GM12878 (cell line): ENCODE data around the gene ARHGAP22. TPM values are rescaled to one million over a fixed set of nuclear protein-coding genes. Genes with fewer than 3 reads are reported as not detected.

ENCODE experiments used
- ATAC-seq: fragments of 200-7000 bp; cut with Tn5 transposase; 3 replicates; pipeline ENCODE4 v1.9.1; 2020; ENCODE audit warnings: mild to moderate bottlenecking, moderate library complexity
- BruUV-seq: library from RNA; stranded (reverse); fragments of 400-500 nt; replicated peaks from 2 replicates; lab custom pipeline; 2021; lab: Mats Ljungman, UMichigan
- CTCF ChIA-PET: fragments of 300-600 bp; sonication (Branson Sonifier 250); formaldehyde crosslinking; extraction: SDS; loops from one replicate; lab custom pipeline; 2021; ENCODE audit warnings: inconsistent platforms; lab: Yijun Ruan, JAX
- POLR2A ChIA-PET: fragments of 350-600 bp; formaldehyde crosslinking; extraction: SDS; loops from one replicate; lab custom pipeline; 2021; ENCODE audit warnings: inconsistent platforms; lab: Charles Lee
- RAD21 ChIA-PET: fragments of 300-600 bp; sonication (Branson Sonifier 250); formaldehyde crosslinking; loops from one replicate; lab custom pipeline; 2023; ENCODE audit warnings: antibody characterized with exemption; ENCODE audit not compliant: unreplicated experiment; lab: Charles Lee
- SMC1A ChIA-PET: fragments of 300-600 bp; sonication (Branson Sonifier 250); formaldehyde crosslinking; loops from one replicate; lab custom pipeline; 2023; ENCODE audit not compliant: unreplicated experiment, uncharacterized antibody; lab: Charles Lee
- DNase-seq: peaks from one replicate; pipeline ENCODE4 v3.0.0-alpha.2; 2011; ENCODE audit warnings: low read depth, low spot score
- FAIRE-seq: peaks from 3 replicates; lab custom pipeline; 2011; peaks lifted over from hg19 to GRCh38; lab: Jason Lieb, UNC
- H2AFZ ChIP-seq: 2 replicates; pipeline ENCODE4 v1.6.0; 2011; ENCODE audit warnings: low read depth, low read length, control low read depth; ENCODE audit not compliant: control insufficient read depth
- H3K27ac ChIP-seq: 2 replicates; pipeline ENCODE4 v1.5.1; 2011; ENCODE audit warnings: control low read depth; ENCODE audit not compliant: control insufficient read depth, insufficient read depth
- H3K27me3 ChIP-seq, 2 experiments: replicated peaks in 1 of 2; 2 replicates each; pipeline versions ENCODE4 v1.6.0 to v1.6.1; 2011; ENCODE audit warnings: low read length in 1 of 2; ENCODE audit not compliant: control insufficient read depth in 2 of 2, insufficient read depth in 2 of 2
- H3K36me3 ChIP-seq, 2 experiments: 2 replicates each; pipeline ENCODE4 v1.5.1; 2011; ENCODE audit warnings: low read length in 1 of 2; ENCODE audit not compliant: control insufficient read depth in 2 of 2, insufficient read depth in 2 of 2
- H3K4me1 ChIP-seq: 2 replicates; pipeline ENCODE4 v1.6.1; 2011; ENCODE audit warnings: mild to moderate bottlenecking, low read length, moderate library complexity, mixed read lengths; ENCODE audit not compliant: control insufficient read depth, insufficient read depth
- H3K4me2 ChIP-seq: 2 replicates; pipeline ENCODE4 v1.6.0; 2011; ENCODE audit warnings: control low read depth; ENCODE audit not compliant: control insufficient read depth, insufficient read depth
- H3K4me3 ChIP-seq: fragments of 200-600 bp; sonication (generic); 2 replicates; pipeline ENCODE4 v1.5.1; 2016
- H3K79me2 ChIP-seq: 2 replicates; pipeline ENCODE4 v1.6.0; 2011; ENCODE audit warnings: low read length; ENCODE audit not compliant: control insufficient read depth, insufficient read depth
- H3K9ac ChIP-seq: 2 replicates; pipeline ENCODE4 v1.8.0; 2011; ENCODE audit warnings: low read length, control low read depth, mixed read lengths; ENCODE audit not compliant: control insufficient read depth, insufficient read depth
- H3K9me3 ChIP-seq: replicated peaks from 3 replicates; pipeline ENCODE4 v1.5.1; 2011; ENCODE audit warnings: mild to moderate bottlenecking, low read length; ENCODE audit not compliant: control insufficient read depth, insufficient read depth
- H4K20me1 ChIP-seq: 2 replicates; pipeline ENCODE4 v1.6.0; 2011; ENCODE audit not compliant: control insufficient read depth, insufficient read depth
- BHLHE40 ChIP-seq, 2 experiments: fragments of 450-650 bp in 1 of 2; IDR thresholded peaks; 2 replicates each; pipeline ENCODE4 v1.6.1; 2011 to 2017; ENCODE audit warnings: low read depth in 2 of 2, borderline replicate concordance in 1 of 2, improper control_type of control experiment in 1 of 2, low read length in 1 of 2, mild to moderate bottlenecking in 1 of 2
- CEBPB ChIP-seq, 2 experiments: fragments of 150-350 bp in 1 of 2; IDR thresholded peaks; 2 replicates each; pipeline ENCODE4 v1.6.1; 2012 to 2014; ENCODE audit warnings: low read depth in 2 of 2, low read length in 2 of 2, borderline replicate concordance in 1 of 2, inconsistent platforms in 1 of 2
- CTCF ChIP-seq, 3 experiments: IDR thresholded peaks in 2 of 3; conservative IDR thresholded peaks in 1 of 3; 2 replicates each; pipeline ENCODE4 v1.5.1; 2011; ENCODE audit warnings: low read depth in 3 of 3, low read length in 3 of 3, mild to moderate bottlenecking in 3 of 3, control low read depth in 2 of 3, moderate library complexity in 2 of 3, inconsistent platforms in 1 of 3, mixed read lengths in 1 of 3; ENCODE audit not compliant: control insufficient read depth in 2 of 3, insufficient read depth in 1 of 3; ENCODE audit errors: extremely low read depth in 1 of 3
- ETV6 ChIP-seq, 2 experiments: fragments of 450-650 bp in 1 of 2; IDR thresholded peaks in 1 of 2; conservative IDR thresholded peaks in 1 of 2; 2 replicates each; pipeline ENCODE4 v1.6.1; 2014; ENCODE audit warnings: antibody characterized with exemption in 1 of 2, borderline replicate concordance in 1 of 2, low read depth in 1 of 2, mild to moderate bottlenecking in 1 of 2, moderate library complexity in 1 of 2
- FOXK2 ChIP-seq: fragments of 450-650 bp; IDR thresholded peaks from 2 replicates; pipeline ENCODE4 v1.6.1; 2017; ENCODE audit warnings: mild to moderate bottlenecking, moderate library complexity
- WGBS: methylation state at CpG from one replicate; pipeline ENCODE4 v1.1.6; 2016; ENCODE audit warnings: low lambda C conversion rate; ENCODE audit not compliant: insufficient replicate concordance, insufficient coverage; ENCODE audit errors: missing lambda C conversion rate; 5-methylcytosine and 5-hydroxymethylcytosine counted together
- in situ Hi-C: fragments of 300-500 bp; cut with MboI; formaldehyde crosslinking; loops from 9 replicates; pipeline ENCODE4 v1.14.3; 2018; ENCODE audit warnings: mixed read lengths
- intact Hi-C: fragments of 100-400 bp; cut with micrococcal nuclease; formaldehyde crosslinking; loops from one replicate; pipeline ENCODE4 v1.14.2; 2022; ENCODE audit not compliant: unreplicated experiment
- polyA plus RNA-seq, 11 experiments: library from polyadenylated mRNA; depleted of rRNA in 4 of 11; unstranded in 6 of 11; stranded (reverse) in 5 of 11; fragments of >200 nt; fragmentation: Nextera tagmentation in 4 of 11; fragmentation: Illumina TruSeq in 1 of 11; extraction: Ambion mirVana in 4 of 11; extraction: Trizol in 1 of 11; gene quantifications; 1 replicate in 1 of 11; 2 replicates in 10 of 11; pipeline versions ENCODE4 v1.2.1 to v1.2.3, GENCODE V29; 2011 to 2016; ENCODE audit warnings: inconsistent platforms in 2 of 11, missing spikeins in 2 of 11, low read depth in 1 of 11
- total RNA-seq, 4 experiments: library from RNA; depleted of rRNA in 3 of 4; stranded (reverse); fragments of >200 nt in 3 of 4; fragmentation: Illumina TruSeq in 1 of 4; extraction: Trizol in 1 of 4; gene quantifications; 2 replicates each; pipeline versions ENCODE4 v1.2.1 to v1.2.3, GENCODE V29; 2013 to 2021

The ARHGAP22 gene
- total and polyA plus RNA-seq, 10 of the 15 experiments (the other 5 are each of a cell fraction or from before 2014, with no cell fraction given), result 0.07 to 0.61 (median 0.18) TPM; not detected in 5

GRCh38 chr10:48536156-48536500 lies 68.7 kb downstream of the ARHGAP22 start:
- ATAC-seq (no peak), FAIRE-seq (no peak), DNase-seq (no peak)
- Histone ChIP-seq H3K4me1 (no peaks in the 10 kb centered on the region), H3K36me3 (no peaks in the 10 kb centered on the region), H3K79me2 (no peaks in the 10 kb centered on the region), H3K27me3 (no peaks in the 10 kb centered on the region), H3K4me3 (no peak overlapping the region), H3K27ac (no peak overlapping the region), H3K9me3 (no peaks in the 10 kb centered on the region), H3K9ac (no peak overlapping the region), H3K4me2 (no peak overlapping the region), H4K20me1 (no peaks in the 10 kb centered on the region), H2AFZ (no peak overlapping the region)
- SMC1A ChIA-PET, result interaction anchor here (0.9 kb wide), 1 partner anchor 120 kb away, joined by 3 read pairs; no protein-coding TSS in a partner anchor
- RAD21 ChIA-PET, result interaction anchor here (1.0 to 2.1 kb wide), 2 partner anchors 72 to 120 kb away, joined by 3 to 7 read pairs; no protein-coding TSS in a partner anchor
- TF ChIP-seq CEBPB (IDR thresholded peaks at IDR 0.05; ENCODE audit: borderline replicate concordance in 1 of 2, low read depth in 2 of 2, low read length in 2 of 2) (no peak), ETV6 (conservative IDR thresholded peaks at IDR 0.05 in 1 of 2, IDR thresholded peaks at IDR 0.05 in 1 of 2; ENCODE audit: borderline replicate concordance in 1 of 2, low read depth in 1 of 2) (no peak), BHLHE40 (IDR thresholded peaks at IDR 0.05; ENCODE audit: borderline replicate concordance in 1 of 2, low read depth in 2 of 2, low read length in 1 of 2) (no peak)
- intact Hi-C loops, result no loop called here
- in situ Hi-C loops, result no loop called here
- CTCF ChIA-PET, result interaction anchor here (1.4 kb wide), 1 partner anchor 72 kb away, joined by 4 read pairs; no protein-coding TSS in a partner anchor
- BruUV-seq, result no TSS peak
- POLR2A ChIA-PET, result no interaction called here
- 48% methylated on average over 3 of the region's 3 CpGs for WGBS

- ChIA-PET SMC1A (interaction anchor here (0.9 to 1.9 kb wide), 3 partner anchors 14 to 172 kb away, joined by 3 to 6 read pairs (median 4); no protein-coding TSS in a partner anchor), RAD21 (interaction anchor here (1.0 to 2.1 kb wide), 2 partner anchors 73 to 121 kb away, joined by 3 to 7 read pairs; no protein-coding TSS in a partner anchor), POLR2A (no interaction called here), CTCF (interaction anchor here (0.9 to 1.4 kb wide), 2 partner anchors 72 to 76 kb away, joined by 3 to 4 read pairs; no protein-coding TSS in a partner anchor)
- no peaks in the 10 kb centered on the region for H3K4me1 ChIP-seq
- no peak for DNase-seq
- no peak overlapping the region for H3K4me2 ChIP-seq
- ATAC-seq, result no peak
- no peak for FAIRE-seq
- H3K36me3 ChIP-seq, result no peaks in the 10 kb centered on the region
- H3K27me3 ChIP-seq, result no peaks in the 10 kb centered on the region
- no peaks in the 10 kb centered on the region for H3K79me2 ChIP-seq
- in situ Hi-C loops (no loop called here), intact Hi-C loops (no loop called here)
- H3K9ac ChIP-seq, result no peak overlapping the region
- H2AFZ ChIP-seq, result no peak overlapping the region
- no peaks in the 10 kb centered on the region for H3K9me3 ChIP-seq
- H4K20me1 ChIP-seq, result no peaks in the 10 kb centered on the region
- no peak overlapping the region for H3K4me3 ChIP-seq
- no TSS peak for BruUV-seq
- no peak for TF ChIP-seq FOXK2
- TF ChIP-seq CTCF (IDR thresholded peaks at IDR 0.05 in 2 of 3, conservative IDR thresholded peaks at IDR 0.05 in 1 of 3; ENCODE audit: control insufficient read depth in 2 of 3, extremely low read depth in 1 of 3, insufficient read depth in 1 of 3, low read depth in 3 of 3, low read length in 3 of 3), result 0 out of 6 replicates have a peak, but pooled peaks have one; percentile 7 to 19 (median 15)
- WGBS, result 25% methylated on average over 12 of the region's 12 CpGs
- no peak overlapping the region for H3K27ac ChIP-seq
These were observed 69.3 kb downstream of the ARHGAP22 start for GRCh38 chr10:48535416-48536155.
